HepG2 (cell line): Measurements from ENCODE around the gene TMEM214. TPM values are rescaled to one million over a fixed set of nuclear protein-coding genes. Genes with fewer than 3 reads are reported as not detected.

ENCODE experiments used
- ATAC-seq: fragments of 200-7000 bp; cut with Tn5 transposase; 3 replicates; pipeline ENCODE4 v1.9.1; 2020; ENCODE audit warnings: mild to moderate bottlenecking, moderate library complexity
- BruUV-seq: library from RNA; stranded (reverse); fragments of 400-500 nt; replicated peaks from 2 replicates; lab custom pipeline; 2021; lab: Mats Ljungman, UMichigan
- CTCF ChIA-PET: fragments of 300-600 bp; formaldehyde crosslinking; extraction: SDS; loops from one replicate; lab custom pipeline; 2021; ENCODE audit warnings: low total read pairs, inconsistent platforms, low intra/inter-chr PET ratio; lab: Yijun Ruan, JAX
- POLR2A ChIA-PET: fragments of 350-600 bp; sonication (Branson Sonifier 250); formaldehyde crosslinking; loops from one replicate; lab custom pipeline; 2020; ENCODE audit warnings: antibody characterized with exemption, inconsistent platforms; lab: Yijun Ruan, JAX
- DNase-seq: peaks from one replicate; pipeline ENCODE4 v3.0.0-alpha.2; 2015; ENCODE audit warnings: low spot score
- FAIRE-seq: peaks from 3 replicates; lab custom pipeline; 2011; peaks lifted over from hg19 to GRCh38; lab: Jason Lieb, UNC
- H2AFZ ChIP-seq: one replicate; pipeline ENCODE4 v1.6.1; 2011; ENCODE audit warnings: low read length, inconsistent platforms
- H3K27ac ChIP-seq: fragments of 300-600 bp; 3 replicates; pipeline ENCODE4 v1.8.0; 2011; ENCODE audit warnings: mixed run types, mild to moderate bottlenecking, mixed read lengths, low read length, inconsistent platforms; ENCODE audit not compliant: insufficient read depth; ENCODE audit errors: extremely low read length
- H3K27me3 ChIP-seq, 2 experiments: fragments of 200-600 bp in 1 of 2; 2 replicates in 1 of 2; 3 replicates in 1 of 2; pipeline versions ENCODE4 v1.6.0 to v1.8.0; 2011; ENCODE audit warnings: low read length in 2 of 2, mild to moderate bottlenecking in 2 of 2, moderate library complexity in 2 of 2, inconsistent platforms in 1 of 2; ENCODE audit not compliant: insufficient read depth in 2 of 2, control insufficient read depth in 1 of 2
- H3K36me3 ChIP-seq, 2 experiments: fragments of 200-600 bp in 1 of 2; replicated peaks in 1 of 2; 2 replicates in 1 of 2; 3 replicates in 1 of 2; pipeline versions ENCODE4 v1.5.1 to v1.8.0; 2011; ENCODE audit warnings: low read length in 2 of 2, inconsistent platforms in 1 of 2; ENCODE audit not compliant: insufficient read depth in 2 of 2, control insufficient read depth in 1 of 2
- H3K4me1 ChIP-seq: 2 replicates; pipeline ENCODE4 v1.5.1; 2012; ENCODE audit warnings: low read length, inconsistent platforms; ENCODE audit not compliant: insufficient read depth
- H3K4me2 ChIP-seq: 2 replicates; pipeline ENCODE4 v1.6.0; 2011; ENCODE audit warnings: low read depth, low read length, inconsistent platforms
- H3K4me3 ChIP-seq, 3 experiments: fragments of 200-600 bp in 1 of 3; sonication (generic), shearing (Covaris generic) in 1 of 3; replicated peaks in 1 of 3; 2 replicates each; pipeline ENCODE4 v1.5.1; 2011 to 2016; ENCODE audit warnings: low read length in 3 of 3, inconsistent platforms in 2 of 3, low read depth in 2 of 3, mild to moderate bottlenecking in 2 of 3, control low read depth in 1 of 3, mixed read lengths in 1 of 3; ENCODE audit not compliant: insufficient read depth in 1 of 3
- H3K79me2 ChIP-seq: one replicate; pipeline ENCODE4 v1.6.1; 2011; ENCODE audit warnings: low read length, inconsistent platforms; ENCODE audit not compliant: insufficient read depth
- H3K9ac ChIP-seq: 2 replicates; pipeline ENCODE4 v1.6.0; 2011; ENCODE audit warnings: mild to moderate bottlenecking, low read depth, low read length, inconsistent platforms; ENCODE audit not compliant: insufficient read depth
- H3K9me3 ChIP-seq: 2 replicates; pipeline ENCODE4 v1.5.1; 2012; ENCODE audit warnings: mild to moderate bottlenecking, low read length
- H4K20me1 ChIP-seq: 2 replicates; pipeline ENCODE4 v1.6.0; 2011; ENCODE audit warnings: inconsistent platforms, mild to moderate bottlenecking, low read length, moderate library complexity; ENCODE audit not compliant: insufficient read depth
- ETV5 ChIP-seq: IDR thresholded peaks from 2 replicates; pipeline ENCODE4 v1.6.1; 2018; ENCODE audit warnings: missing biosample characterization, missing genetic modification reagents, inconsistent platforms, borderline replicate concordance
- HNF4A ChIP-seq: sonication (generic); formaldehyde crosslinking; IDR thresholded peaks from 2 replicates; pipeline ENCODE4 v1.4.0; 2020; ENCODE audit warnings: missing genetic modification reagents
- KLF16 ChIP-seq, 2 experiments: sonication (generic) in 1 of 2; formaldehyde crosslinking in 1 of 2; IDR thresholded peaks; 2 replicates each; pipeline versions ENCODE4 v1.6.1 to v1.8.0; 2016 to 2023; ENCODE audit warnings: missing genetic modification reagents in 2 of 2, missing compliant biosample characterization in 1 of 2
- NONO ChIP-seq, 2 experiments: fragments of 450-650 bp in 1 of 2; sonication (generic) in 1 of 2; formaldehyde crosslinking in 1 of 2; IDR thresholded peaks in 1 of 2; conservative IDR thresholded peaks in 1 of 2; 2 replicates each; pipeline versions ENCODE4 v1.6.1 to v1.8.0; 2017 to 2022; ENCODE audit warnings: mild to moderate bottlenecking in 1 of 2, missing genetic modification reagents in 1 of 2, moderate library complexity in 1 of 2
- POLR2G ChIP-seq: fragments of 200-400 bp; formaldehyde crosslinking; IDR thresholded peaks from 2 replicates; pipeline ENCODE4 v1.6.1; 2018; ENCODE audit warnings: mild to moderate bottlenecking, low read depth, low read length, moderate library complexity
- TEAD2 ChIP-seq: sonication (generic); formaldehyde crosslinking; IDR thresholded peaks from 2 replicates; pipeline ENCODE4 v1.9.0; 2021; ENCODE audit warnings: missing genetic modification reagents
- TSC22D2 ChIP-seq: sonication (generic); formaldehyde crosslinking; IDR thresholded peaks from 2 replicates; pipeline ENCODE4 v1.5.1; 2020; ENCODE audit warnings: missing genetic modification reagents, mild to moderate bottlenecking, borderline replicate concordance
- ZEB1 ChIP-seq: IDR thresholded peaks from 2 replicates; pipeline ENCODE4 v1.6.1; 2012; ENCODE audit warnings: mild to moderate bottlenecking, low read depth, inconsistent platforms; ENCODE audit not compliant: insufficient replicate concordance
- ZFP36 ChIP-seq: fragments of 150-350 bp; IDR thresholded peaks from 2 replicates; pipeline ENCODE4 v1.6.1; 2018; ENCODE audit warnings: borderline replicate concordance, low read length, low read depth; ENCODE audit not compliant: partially characterized antibody
- ZNF253 ChIP-seq: sonication (generic); formaldehyde crosslinking; IDR thresholded peaks from 2 replicates; pipeline ENCODE4 v1.8.0; 2022; ENCODE audit warnings: mild to moderate bottlenecking, missing genetic modification reagents, borderline replicate concordance
- ZNF367 ChIP-seq: sonication (generic); formaldehyde crosslinking; IDR thresholded peaks from 2 replicates; pipeline ENCODE4 v1.4.0; 2020; ENCODE audit warnings: missing genetic modification reagents, borderline replicate concordance
- WGBS: methylation state at CpG from one replicate; pipeline ENCODE4 v1.1.6; 2017; ENCODE audit warnings: low lambda C conversion rate; 5-methylcytosine and 5-hydroxymethylcytosine counted together
- in situ Hi-C: cut with HindIII; loops from 2 replicates; pipeline ENCODE4 v1.10.0; 2017; ENCODE audit warnings: low pct_unique_long_range_greater_than_20kb; ENCODE audit not compliant: extremely low pct_ligation_motif_present
- intact Hi-C: fragments of 100-400 bp; cut with micrococcal nuclease; formaldehyde crosslinking; loops from one replicate; pipeline ENCODE4 v1.10.0; 2022; ENCODE audit not compliant: unreplicated experiment
- polyA plus RNA-seq, 8 experiments: library from polyadenylated mRNA; depleted of rRNA in 3 of 8; stranded (reverse) in 7 of 8; unstranded in 1 of 8; fragments of >200 nt; fragmentation: Illumina TruSeq in 4 of 8; extraction: Trizol in 4 of 8; gene quantifications; 2 replicates each; pipeline versions ENCODE4 v1.2.1 to v1.2.3, GENCODE V29; 2011 to 2016; ENCODE audit warnings: low read depth in 4 of 8, missing spikeins in 1 of 8, mixed read lengths in 1 of 8; ENCODE audit not compliant: insufficient read depth in 1 of 8
- total RNA-seq, 5 experiments: library from RNA; depleted of rRNA; stranded (reverse); fragments of >200 nt; fragmentation: Illumina TruSeq; extraction: Trizol; gene quantifications; 2 replicates each; pipeline ENCODE4 v1.2.3, GENCODE V29; 2016; ENCODE audit warnings: low read depth in 1 of 5
- TF ChIP-seq, protein P1 (sequence below): sonication (generic); formaldehyde crosslinking; IDR thresholded peaks from 2 replicates; pipeline ENCODE4 v1.4.0; 2020; ENCODE audit warnings: low read depth, missing genetic modification reagents
- TF ChIP-seq, protein P2 (sequence below): sonication (generic); formaldehyde crosslinking; IDR thresholded peaks from 2 replicates; pipeline ENCODE4 v1.4.0; 2020; ENCODE audit warnings: low read depth, mild to moderate bottlenecking, missing genetic modification reagents
- TF ChIP-seq, protein P3 (sequence below): IDR thresholded peaks from 2 replicates; pipeline ENCODE4 v1.6.1; 2016; ENCODE audit warnings: mild to moderate bottlenecking, missing biosample characterization, missing genetic modification reagents

TMEM214 gene
- total and polyA plus RNA-seq, 2 of the 13 experiments (the other 11 are each of a cell fraction or from before 2014, with no cell fraction given), result 58.3 to 132 TPM

DNA sequence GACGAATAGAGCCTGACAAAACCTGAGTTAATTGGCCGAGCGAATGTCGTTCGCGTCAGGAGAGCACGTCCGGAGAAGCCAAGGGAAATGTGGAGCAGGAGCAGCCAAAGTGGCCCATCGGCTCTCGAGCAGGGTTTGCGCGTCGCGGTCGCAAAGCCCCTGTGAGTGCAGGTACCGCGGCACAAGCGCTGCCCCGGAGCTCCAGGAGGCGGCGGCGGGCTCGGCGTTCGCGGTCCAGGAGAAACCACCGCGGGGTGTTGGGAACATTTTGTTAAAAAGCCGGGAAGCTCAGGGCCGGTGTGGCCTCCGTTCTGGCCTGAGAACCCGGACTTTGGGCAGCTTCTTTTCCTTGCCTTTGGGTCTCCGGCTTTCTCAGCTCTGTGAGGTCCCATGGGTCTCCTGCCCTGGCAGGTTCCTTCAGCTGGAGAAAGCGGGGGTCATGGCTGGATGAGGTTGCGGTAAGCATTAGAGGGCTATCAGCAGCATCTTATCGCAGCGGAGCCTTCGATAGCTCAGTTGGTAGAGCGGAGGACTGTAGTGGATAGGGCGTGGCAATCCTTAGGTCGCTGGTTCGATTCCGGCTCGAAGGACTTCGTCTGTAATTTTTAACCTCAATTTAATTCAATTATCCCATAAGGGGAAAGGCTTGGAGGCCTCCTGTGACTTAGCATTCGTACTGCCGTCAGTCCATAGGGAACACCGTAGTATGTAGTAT, 17.7 kb downstream of the TMEM214 start:
- ChIA-PET CTCF (interaction anchor here (0.7 to 1.0 kb wide), 2 partner anchors 35 to 88 kb away, joined by 3 read pairs; no protein-coding TSS in a partner anchor), POLR2A (interaction anchor here (0.7 to 6.4 kb wide), 22 partner anchors 9 to 378 kb away, joined by 3 to 100 read pairs (median 8); partner anchors contain the start of genes ATRAID, EIF2B4, EMILIN1 and GTF3C2)
- BruUV-seq, result no TSS peak
- in situ Hi-C loops, result no loop called here
- no peaks in the 10 kb centered on the region; a peak in 1 of 5 replicates for H3K27me3 ChIP-seq
- H3K4me3 ChIP-seq, result peak overlapping the region; percentile 86 to 97 (median 91)
- H3K4me2 ChIP-seq, result peak overlapping the region; percentile 99
- peak overlapping the region; percentile 68 for H2AFZ ChIP-seq
- peaks cover 24% of the 10 kb centered on the region for H3K4me1 ChIP-seq
- H3K79me2 ChIP-seq, result peaks cover 8% of the 10 kb centered on the region
- FAIRE-seq (peak; percentile 96), DNase-seq (peak; percentile 93), ATAC-seq (peak; percentile 75)
- H3K27ac ChIP-seq, result peak overlapping the region; percentile 81
- WGBS, result 4% methylated on average over 34 of the region's 48 CpGs
- intact Hi-C loops, result loop anchor here (1.0 to 2.0 kb wide), 3 partner anchors 18 to 36 kb away; partner anchors contain the start of genes EMILIN1, KHK and TMEM214
- peaks cover 6 to 26% of the 10 kb centered on the region in 2 experiments for H3K36me3 ChIP-seq
- H4K20me1 ChIP-seq, result peaks cover 3% of the 10 kb centered on the region; the same call in 1 of the 2 replicates
- no peaks in the 10 kb centered on the region for H3K9me3 ChIP-seq
- peak overlapping the region; percentile 77 for H3K9ac ChIP-seq
- peak; percentile 46 for TF ChIP-seq HNF4A
- no peak for TF ChIP-seq TEAD2
- peak; percentile 37; the same call in 1 of the 2 replicates for TF ChIP-seq ETV5 (CRISPR knock-in tag)
- peak; percentile 7; the same call in 1 of the 2 replicates for TF ChIP-seq TSC22D2 (CRISPR knock-in tag)
- peak; percentile 52 for TF ChIP-seq ZFP36
- no peak for TF ChIP-seq NONO (IDR thresholded peaks at IDR 0.05)
- peak; percentile 60; the same call in 1 of the 2 replicates for TF ChIP-seq NONO (CRISPR knock-in tag; conservative IDR thresholded peaks at IDR 0.05)
- TF ChIP-seq, protein P1, sequence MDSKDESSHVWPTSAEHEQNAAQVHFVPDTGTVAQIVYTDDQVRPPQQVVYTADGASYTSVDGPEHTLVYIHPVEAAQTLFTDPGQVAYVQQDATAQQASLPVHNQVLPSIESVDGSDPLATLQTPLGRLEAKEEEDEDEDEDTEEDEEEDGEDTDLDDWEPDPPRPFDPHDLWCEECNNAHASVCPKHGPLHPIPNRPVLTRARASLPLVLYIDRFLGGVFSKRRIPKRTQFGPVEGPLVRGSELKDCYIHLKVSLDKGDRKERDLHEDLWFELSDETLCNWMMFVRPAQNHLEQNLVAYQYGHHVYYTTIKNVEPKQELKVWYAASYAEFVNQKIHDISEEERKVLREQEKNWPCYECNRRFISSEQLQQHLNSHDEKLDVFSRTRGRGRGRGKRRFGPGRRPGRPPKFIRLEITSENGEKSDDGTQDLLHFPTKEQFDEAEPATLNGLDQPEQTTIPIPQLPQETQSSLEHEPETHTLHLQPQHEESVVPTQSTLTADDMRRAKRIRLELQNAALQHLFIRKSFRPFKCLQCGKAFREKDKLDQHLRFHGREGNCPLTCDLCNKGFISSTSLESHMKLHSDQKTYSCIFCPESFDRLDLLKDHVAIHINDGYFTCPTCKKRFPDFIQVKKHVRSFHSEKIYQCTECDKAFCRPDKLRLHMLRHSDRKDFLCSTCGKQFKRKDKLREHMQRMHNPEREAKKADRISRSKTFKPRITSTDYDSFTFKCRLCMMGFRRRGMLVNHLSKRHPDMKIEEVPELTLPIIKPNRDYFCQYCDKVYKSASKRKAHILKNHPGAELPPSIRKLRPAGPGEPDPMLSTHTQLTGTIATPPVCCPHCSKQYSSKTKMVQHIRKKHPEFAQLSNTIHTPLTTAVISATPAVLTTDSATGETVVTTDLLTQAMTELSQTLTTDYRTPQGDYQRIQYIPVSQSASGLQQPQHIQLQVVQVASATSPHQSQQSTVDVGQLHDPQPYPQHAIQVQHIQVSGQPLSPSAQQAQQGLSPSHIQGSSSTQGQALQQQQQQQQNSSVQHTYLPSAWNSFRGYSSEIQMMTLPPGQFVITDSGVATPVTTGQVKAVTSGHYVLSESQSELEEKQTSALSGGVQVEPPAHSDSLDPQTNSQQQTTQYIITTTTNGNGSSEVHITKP (CRISPR knock-in tag), result peak; percentile 89
- TF ChIP-seq ZEB1, result no peak
- no peak for TF ChIP-seq ZNF367 (CRISPR knock-in tag)
- TF ChIP-seq, protein P2, sequence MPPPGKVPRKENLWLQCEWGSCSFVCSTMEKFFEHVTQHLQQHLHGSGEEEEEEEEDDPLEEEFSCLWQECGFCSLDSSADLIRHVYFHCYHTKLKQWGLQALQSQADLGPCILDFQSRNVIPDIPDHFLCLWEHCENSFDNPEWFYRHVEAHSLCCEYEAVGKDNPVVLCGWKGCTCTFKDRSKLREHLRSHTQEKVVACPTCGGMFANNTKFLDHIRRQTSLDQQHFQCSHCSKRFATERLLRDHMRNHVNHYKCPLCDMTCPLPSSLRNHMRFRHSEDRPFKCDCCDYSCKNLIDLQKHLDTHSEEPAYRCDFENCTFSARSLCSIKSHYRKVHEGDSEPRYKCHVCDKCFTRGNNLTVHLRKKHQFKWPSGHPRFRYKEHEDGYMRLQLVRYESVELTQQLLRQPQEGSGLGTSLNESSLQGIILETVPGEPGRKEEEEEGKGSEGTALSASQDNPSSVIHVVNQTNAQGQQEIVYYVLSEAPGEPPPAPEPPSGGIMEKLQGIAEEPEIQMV (CRISPR knock-in tag), result peak; percentile 23; the same call in 1 of the 2 replicates
- TF ChIP-seq POLR2G, result peak; percentile 89
- TF ChIP-seq ZNF253 (CRISPR knock-in tag), result no peak
- TF ChIP-seq, protein P3, sequence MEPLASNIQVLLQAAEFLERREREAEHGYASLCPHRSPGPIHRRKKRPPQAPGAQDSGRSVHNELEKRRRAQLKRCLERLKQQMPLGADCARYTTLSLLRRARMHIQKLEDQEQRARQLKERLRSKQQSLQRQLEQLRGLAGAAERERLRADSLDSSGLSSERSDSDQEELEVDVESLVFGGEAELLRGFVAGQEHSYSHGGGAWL (CRISPR knock-in tag), result no peak; the same call in 1 of the 2 replicates
- peak in 1 of 2 experiments; percentile 79; a peak in 2 of 4 replicates for TF ChIP-seq KLF16 (CRISPR knock-in tag; IDR thresholded peaks at IDR 0.05)
